Endodermal cell (in vitro differentiated cells): Measurements from ENCODE around the gene BTN2A1. TPM values are rescaled to one million over a fixed set of nuclear protein-coding genes. Genes with fewer than 3 reads are reported as not detected.

Experiments
- DNase-seq: peaks from one replicate; pipeline ENCODE4 v3.0.0-alpha.2; 2017
- H3K27ac ChIP-seq: 2 replicates; pipeline ENCODE4 v1.5.1; 2013; ENCODE audit warnings: mild to moderate bottlenecking, low read depth, low read length, moderate library complexity
- H3K27me3 ChIP-seq: 2 replicates; pipeline ENCODE4 v1.6.1; 2013; ENCODE audit warnings: mild to moderate bottlenecking, low read length, moderate library complexity; ENCODE audit not compliant: insufficient read depth, control insufficient read depth, poor library complexity, severe bottlenecking
- H3K36me3 ChIP-seq: 2 replicates; pipeline ENCODE4 v1.7.0; 2013; ENCODE audit warnings: mild to moderate bottlenecking, low read length, moderate library complexity; ENCODE audit not compliant: control insufficient read depth, insufficient read depth
- H3K4me1 ChIP-seq: one replicate; pipeline ENCODE4 v1.7.0; 2013; ENCODE audit warnings: low read length; ENCODE audit not compliant: control insufficient read depth, insufficient read depth
- H3K4me3 ChIP-seq: 2 replicates; pipeline ENCODE4 v1.5.1; 2013; ENCODE audit warnings: mild to moderate bottlenecking, low read length, moderate library complexity
- H3K9ac ChIP-seq: 2 replicates; pipeline ENCODE4 v1.6.1; 2013; ENCODE audit warnings: mild to moderate bottlenecking, low read length, moderate library complexity; ENCODE audit not compliant: poor library complexity, severe bottlenecking; ENCODE audit errors: extremely low read depth
- H3K9me3 ChIP-seq: 2 replicates; pipeline ENCODE4 v1.6.1; 2013; ENCODE audit warnings: mild to moderate bottlenecking, low read length, moderate library complexity; ENCODE audit not compliant: control insufficient read depth
- H3K27ac Mint-ChIP-seq: 2 replicates; pipeline ENCODE4 v1.8.0; 2020; ENCODE audit warnings: mixed read lengths
- H3K27me3 Mint-ChIP-seq: 2 replicates; pipeline ENCODE4 v1.8.0; 2021; ENCODE audit warnings: mild to moderate bottlenecking, mixed read lengths; ENCODE audit not compliant: insufficient read depth
- H3K36me3 Mint-ChIP-seq: 2 replicates; pipeline ENCODE4 v1.8.0; 2020; ENCODE audit warnings: low read depth, mixed read lengths
- H3K4me1 Mint-ChIP-seq: 2 replicates; pipeline ENCODE4 v1.8.0; 2020; ENCODE audit warnings: mixed read lengths
- H3K4me3 Mint-ChIP-seq: 2 replicates; pipeline ENCODE4 v1.8.0; 2020; ENCODE audit warnings: mild to moderate bottlenecking, moderate library complexity, mixed read lengths
- H3K9me3 Mint-ChIP-seq: 2 replicates; pipeline ENCODE4 v1.8.0; 2020; ENCODE audit warnings: mild to moderate bottlenecking, mixed read lengths
- WGBS, 2 experiments: methylation state at CpG; one replicate each; pipeline versions ENCODE4 v1.1.5 to v1.1.7; 2013; ENCODE audit warnings: missing lambda C conversion rate in 2 of 2, mixed read lengths in 1 of 2; ENCODE audit not compliant: insufficient coverage in 1 of 2, insufficient read length in 1 of 2; 5-methylcytosine and 5-hydroxymethylcytosine counted together
- long read RNA-seq, 4 experiments: library from polyadenylated mRNA in 2 of 4; library from RNA in 1 of 4; library from capped mRNA in 1 of 4; stranded (forward) in 3 of 4; unstranded in 1 of 4; transcript quantifications; one replicate each; pipeline ENCODE4 v2.0.0, GENCODE V29; 2020 to 2021; ENCODE audit warnings: inconsistent platforms in 1 of 4
- polyA plus RNA-seq, 2 experiments: library from polyadenylated mRNA; stranded (reverse); fragments of 50-300 nt; gene quantifications; one replicate each; pipeline ENCODE4 v1.2.3, GENCODE V29; 2013
- total RNA-seq, 2 donors: library from RNA; stranded (reverse); fragmentation: NEBNext Ultra II Directional in 1 of 2; extraction: Animal tissue kit (Norgen Biotek cat#: 25700) in 1 of 2; gene quantifications; 2 replicates in 1 of 2; 3 replicates in 1 of 2; pipeline ENCODE4 v1.2.1, GENCODE V29; 2021
- TF ChIP-seq, protein P1 (sequence below): fragments of 200-600 bp; sonication (generic); conservative IDR thresholded peaks from 2 replicates; pipeline ENCODE4 v1.5.0; 2021; ENCODE audit warnings: antibody characterized with exemption, mild to moderate bottlenecking

BTN2A1 gene
- 10 to 100 TPM; 15.0 to 18.7 TPM for total RNA-seq
- polyA plus RNA-seq (2013, experiment 1 of 2): 17.1 TPM
- 16.3 TPM for polyA plus RNA-seq (2013, experiment 2 of 2)
- long read RNA-seq, experiment 1, partial matches to known transcripts: 0 of 5 reads
- long read RNA-seq, experiment 1, other reads (novel, unspliced or antisense): 5 of 5 reads
- long read RNA-seq, experiment 2, transcript BTN2A1-201 (8 exons, 2,920 nt): major isoform, 12 of 25 reads
- long read RNA-seq, experiment 2, partial matches to known transcripts: 5 of 25 reads
- long read RNA-seq, experiment 2, other reads (novel, unspliced or antisense): 4 of 25 reads
- long read RNA-seq, experiment 3, transcript BTN2A1-202 (9 exons, 3,024 nt): minor isoform, 8 of 98 reads
- long read RNA-seq, experiment 3, transcript BTN2A1-207 (7 exons, 2,845 nt): minor isoform, 5 of 98 reads
- long read RNA-seq, experiment 3, transcript BTN2A1-201 (8 exons, 2,920 nt): major isoform, 46 of 98 reads
- long read RNA-seq, experiment 3, transcript BTN2A1-203 (8 exons, 3,113 nt): minor isoform, 7 of 98 reads
- long read RNA-seq, experiment 3, partial matches to known transcripts: 11 of 98 reads
- long read RNA-seq, experiment 3, other reads (novel, unspliced or antisense): 21 of 98 reads
- long read RNA-seq, experiment 4, partial matches to known transcripts: 4 of 7 reads
- long read RNA-seq, experiment 4, other reads (novel, unspliced or antisense): 1 of 7 reads

DNA sequence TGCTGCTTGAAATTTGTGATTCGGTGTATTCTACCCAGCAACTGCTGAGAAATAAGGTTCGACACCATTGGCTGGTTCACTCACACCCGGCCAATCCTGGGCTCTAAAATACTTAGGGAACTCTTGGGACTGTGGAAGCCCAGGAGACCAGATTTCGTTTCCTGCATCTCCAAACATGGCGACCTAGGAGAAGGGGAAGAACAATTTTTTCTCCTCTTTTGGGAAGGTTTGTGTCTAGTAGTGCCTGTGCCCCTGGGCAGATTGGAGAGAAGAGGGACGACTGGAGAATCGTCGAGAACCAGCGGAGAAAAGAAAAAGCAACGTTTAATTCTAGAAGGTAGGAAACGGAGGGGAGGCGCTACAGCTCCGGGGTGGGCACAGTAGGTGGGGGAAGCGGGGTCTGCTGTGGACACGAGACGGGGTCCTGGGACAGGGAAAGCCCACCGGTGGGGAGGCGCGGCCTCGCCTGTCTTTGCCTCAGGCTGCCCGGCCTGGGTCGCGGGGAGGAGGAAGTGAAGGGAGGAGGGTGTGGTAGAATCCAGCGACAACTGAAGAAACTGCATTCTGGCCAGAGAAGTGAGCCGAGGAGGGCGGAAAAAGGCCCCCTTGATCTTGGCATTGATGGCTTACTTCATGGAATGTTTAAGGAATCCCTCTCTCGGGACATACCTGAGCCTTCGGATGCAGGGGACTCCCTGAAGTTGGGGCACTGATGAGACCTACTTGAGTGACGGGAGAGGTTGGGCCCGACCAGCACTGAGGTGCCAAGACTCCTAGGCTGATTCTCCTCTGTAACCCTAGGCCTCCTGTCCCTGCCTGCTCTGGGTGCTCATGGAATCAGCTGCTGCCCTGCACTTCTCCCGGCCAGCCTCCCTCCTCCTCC, at the start of gene BTN2A1:
Gene BTN2A1 (plus strand): TSS at position 150 of the 883 bp plus-strand sequence. CDS start 682 bp downstream, at position 832.
- WGBS, 2 experiments: 0 to 3% methylated on average over 8 to 31 of the region's 31 CpGs
- peak within 1 kb of the TSS; percentile 98 for H3K4me3 ChIP-seq
- H3K27me3 Mint-ChIP-seq: peaks cover 3% of the 10 kb centered on the region
- peak within 1 kb of the TSS; percentile 93 for H3K9ac ChIP-seq
- H3K4me1 ChIP-seq: no peaks in the 10 kb centered on the region
- peak within 1 kb of the TSS; percentile 78 for H3K27ac ChIP-seq
- H3K4me1 Mint-ChIP-seq: peaks cover 17% of the 10 kb centered on the region
- TF ChIP-seq, protein P1, sequence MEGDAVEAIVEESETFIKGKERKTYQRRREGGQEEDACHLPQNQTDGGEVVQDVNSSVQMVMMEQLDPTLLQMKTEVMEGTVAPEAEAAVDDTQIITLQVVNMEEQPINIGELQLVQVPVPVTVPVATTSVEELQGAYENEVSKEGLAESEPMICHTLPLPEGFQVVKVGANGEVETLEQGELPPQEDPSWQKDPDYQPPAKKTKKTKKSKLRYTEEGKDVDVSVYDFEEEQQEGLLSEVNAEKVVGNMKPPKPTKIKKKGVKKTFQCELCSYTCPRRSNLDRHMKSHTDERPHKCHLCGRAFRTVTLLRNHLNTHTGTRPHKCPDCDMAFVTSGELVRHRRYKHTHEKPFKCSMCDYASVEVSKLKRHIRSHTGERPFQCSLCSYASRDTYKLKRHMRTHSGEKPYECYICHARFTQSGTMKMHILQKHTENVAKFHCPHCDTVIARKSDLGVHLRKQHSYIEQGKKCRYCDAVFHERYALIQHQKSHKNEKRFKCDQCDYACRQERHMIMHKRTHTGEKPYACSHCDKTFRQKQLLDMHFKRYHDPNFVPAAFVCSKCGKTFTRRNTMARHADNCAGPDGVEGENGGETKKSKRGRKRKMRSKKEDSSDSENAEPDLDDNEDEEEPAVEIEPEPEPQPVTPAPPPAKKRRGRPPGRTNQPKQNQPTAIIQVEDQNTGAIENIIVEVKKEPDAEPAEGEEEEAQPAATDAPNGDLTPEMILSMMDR: no peak
- peak; percentile 92 for DNase-seq
- peaks cover 2% of the 10 kb centered on the region for H3K27me3 ChIP-seq
- H3K36me3 ChIP-seq: peaks cover 25% of the 10 kb centered on the region
- peaks cover 34% of the 10 kb centered on the region for H3K36me3 Mint-ChIP-seq
- peak within 1 kb of the TSS; percentile 86 for H3K4me3 Mint-ChIP-seq
- no peaks in the 10 kb centered on the region for H3K9me3 ChIP-seq
- no peaks in the 10 kb centered on the region for H3K9me3 Mint-ChIP-seq
- peak within 1 kb of the TSS; percentile 97 for H3K27ac Mint-ChIP-seq

DNA sequence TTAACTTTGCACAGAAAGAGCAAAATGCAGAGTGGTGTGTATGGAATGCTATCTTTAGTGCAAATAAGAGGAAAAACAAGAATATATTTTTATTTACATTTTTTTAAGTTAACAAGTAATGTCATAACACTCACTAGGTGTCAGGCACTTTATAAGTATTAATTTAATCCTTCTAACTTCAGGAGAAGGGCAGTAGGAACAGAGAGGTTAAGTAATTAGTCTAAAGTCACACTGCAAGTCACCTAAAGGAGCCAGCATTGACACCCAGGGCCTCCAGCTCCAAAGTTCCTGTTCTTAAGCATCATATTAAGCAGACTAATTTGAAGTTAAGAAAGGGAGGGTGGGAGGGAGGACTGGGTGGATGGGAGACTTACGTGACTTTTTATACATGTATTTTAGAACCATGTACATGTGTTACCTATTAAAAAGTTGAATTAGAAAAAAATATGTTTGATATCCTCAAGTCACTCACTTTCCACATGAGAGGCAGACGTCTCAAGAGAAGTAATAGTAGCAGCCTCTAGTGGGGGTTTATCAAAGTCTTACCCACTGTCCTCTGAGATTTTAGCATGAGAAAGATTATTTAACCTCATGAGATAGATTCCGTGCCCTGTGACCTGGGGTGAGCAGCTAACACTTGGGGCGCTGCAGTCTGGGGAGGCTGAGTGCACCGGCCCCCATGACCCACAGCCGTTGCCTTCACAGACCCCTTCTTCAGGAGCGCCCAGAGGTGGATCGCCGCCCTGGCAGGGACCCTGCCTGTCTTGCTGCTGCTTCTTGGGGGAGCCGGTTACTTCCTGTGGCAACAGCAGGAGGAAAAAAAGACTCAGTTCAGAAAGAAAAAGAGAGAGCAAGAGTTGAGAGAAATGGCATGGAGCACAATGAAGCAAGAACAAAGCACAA, 48.7 kb upstream of the BTN2A1 start:
- DNase-seq: no peak
- TF ChIP-seq, protein P1: peak; percentile 26
- no peak overlapping the region for H3K27ac Mint-ChIP-seq
- no peak overlapping the region for H3K4me3 Mint-ChIP-seq
- peaks cover 2% of the 10 kb centered on the region for H3K27me3 Mint-ChIP-seq
- no peak overlapping the region for H3K9ac ChIP-seq
- H3K4me1 ChIP-seq: no peaks in the 10 kb centered on the region
- no peaks in the 10 kb centered on the region for H3K36me3 ChIP-seq
- H3K36me3 Mint-ChIP-seq: no peaks in the 10 kb centered on the region
- H3K4me1 Mint-ChIP-seq: peaks cover 27% of the 10 kb centered on the region
- H3K9me3 ChIP-seq: no peaks in the 10 kb centered on the region
- no peak overlapping the region for H3K27ac ChIP-seq
- no peaks in the 10 kb centered on the region for H3K27me3 ChIP-seq
- no peak overlapping the region for H3K4me3 ChIP-seq
- WGBS, 2 experiments: 85 to 88% methylated on average over 8 to 9 of the region's 10 CpGs
- no peaks in the 10 kb centered on the region for H3K9me3 Mint-ChIP-seq
